Measurements from ENCODE around the gene PRAMEF27.
"Not testable (repeated sequence)": the region's sequence is repeated elsewhere in the genome, so short reads cannot be mapped to it uniquely, and the experiment has no call there.

PRAMEF27 gene

GRCh38 chr1:13056475-13056874 lies at the start of gene PRAMEF27:
TSS of gene PRAMEF27 (minus strand) at chr1:13056575. CDS start at chr1:13053659, 2,916 bp downstream.
- DNase-seq, result not testable (repeated sequence)

- not testable (repeated sequence) for DNase-seq
These were observed 14.1 kb upstream of the PRAMEF27 start, which contains the start of gene PRAMEF25 for GRCh38 chr1:13070474-13070873. TSS of gene PRAMEF25 (plus strand) at chr1:13070774. CDS start at chr1:13073694, 2,920 bp downstream.

- DNase-seq, result not testable (repeated sequence)
These were observed 36.5 kb downstream of the PRAMEF27 start for GRCh38 chr1:13019846-13020245.

- DNase-seq, result not testable (repeated sequence)
These were observed 44.4 kb downstream of the PRAMEF27 start for GRCh38 chr1:13011932-13012331.

GRCh38 chr1:13009348-13009747 lies 47.0 kb downstream of the PRAMEF27 start:
- DNase-seq, result not testable (repeated sequence)

GRCh38 chr1:13005732-13006131 lies 50.6 kb downstream of the PRAMEF27 start:
- DNase-seq, result not testable (repeated sequence)
